Subcutaneous adipose tissue (tissue), 4 donors: ENCODE data around the gene ZNF335. TPM values are rescaled to one million over a fixed set of nuclear protein-coding genes. Genes with fewer than 3 reads are reported as not detected.

Experiments used
- total RNA-seq, 4 donors: library from RNA; depleted of rRNA; stranded (reverse); fragments of >200 nt; gene quantifications; one replicate each; pipeline ENCODE4 v1.1.0, GENCODE V29; 2016
- TF ChIP-seq, protein P1 (sequence below): fragments of 450-650 bp; IDR thresholded peaks from one replicate; pipeline ENCODE4 v1.5.1; 2016; ENCODE audit warnings: low read depth, mild to moderate bottlenecking, control low read depth, antibody characterized with exemption, moderate library complexity

The ZNF335 gene
- total RNA-seq, 4 donors from 2014 or later, result 9.9 to 21.1 (median 13.7) TPM

GRCh38 chr20:45918182-45918737 is 53.7 kb downstream of the ZNF335 start:
- TF ChIP-seq, protein P1, sequence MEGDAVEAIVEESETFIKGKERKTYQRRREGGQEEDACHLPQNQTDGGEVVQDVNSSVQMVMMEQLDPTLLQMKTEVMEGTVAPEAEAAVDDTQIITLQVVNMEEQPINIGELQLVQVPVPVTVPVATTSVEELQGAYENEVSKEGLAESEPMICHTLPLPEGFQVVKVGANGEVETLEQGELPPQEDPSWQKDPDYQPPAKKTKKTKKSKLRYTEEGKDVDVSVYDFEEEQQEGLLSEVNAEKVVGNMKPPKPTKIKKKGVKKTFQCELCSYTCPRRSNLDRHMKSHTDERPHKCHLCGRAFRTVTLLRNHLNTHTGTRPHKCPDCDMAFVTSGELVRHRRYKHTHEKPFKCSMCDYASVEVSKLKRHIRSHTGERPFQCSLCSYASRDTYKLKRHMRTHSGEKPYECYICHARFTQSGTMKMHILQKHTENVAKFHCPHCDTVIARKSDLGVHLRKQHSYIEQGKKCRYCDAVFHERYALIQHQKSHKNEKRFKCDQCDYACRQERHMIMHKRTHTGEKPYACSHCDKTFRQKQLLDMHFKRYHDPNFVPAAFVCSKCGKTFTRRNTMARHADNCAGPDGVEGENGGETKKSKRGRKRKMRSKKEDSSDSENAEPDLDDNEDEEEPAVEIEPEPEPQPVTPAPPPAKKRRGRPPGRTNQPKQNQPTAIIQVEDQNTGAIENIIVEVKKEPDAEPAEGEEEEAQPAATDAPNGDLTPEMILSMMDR, result no peak

GRCh38 chr20:45917790-45918141 is 54.2 kb downstream of the ZNF335 start:
- TF ChIP-seq, protein P1, result no peak

DNA sequence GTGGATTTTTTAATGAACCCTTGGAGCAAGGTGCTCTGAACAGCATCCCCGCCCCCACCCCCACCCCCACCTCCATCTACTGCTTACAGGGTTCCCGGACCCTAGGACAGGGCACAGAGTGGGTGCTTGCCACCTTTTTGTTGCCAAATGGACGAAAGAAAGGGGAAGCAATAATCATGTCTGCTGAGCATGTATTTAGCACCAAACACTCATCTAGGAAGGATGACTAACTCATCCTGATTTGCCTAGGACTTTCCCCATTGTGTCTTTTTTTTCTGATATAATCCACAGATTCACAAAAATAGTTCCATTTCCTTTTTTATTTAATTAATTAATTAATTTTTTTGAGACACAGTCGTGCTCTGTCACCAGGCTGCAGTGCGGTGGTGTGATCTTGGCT is 58.9 kb downstream of the ZNF335 start:
- TF ChIP-seq, protein P1, result no peak

GRCh38 chr20:45912344-45912682 is 59.7 kb downstream of the ZNF335 start:
- TF ChIP-seq, protein P1, result no peak

DNA sequence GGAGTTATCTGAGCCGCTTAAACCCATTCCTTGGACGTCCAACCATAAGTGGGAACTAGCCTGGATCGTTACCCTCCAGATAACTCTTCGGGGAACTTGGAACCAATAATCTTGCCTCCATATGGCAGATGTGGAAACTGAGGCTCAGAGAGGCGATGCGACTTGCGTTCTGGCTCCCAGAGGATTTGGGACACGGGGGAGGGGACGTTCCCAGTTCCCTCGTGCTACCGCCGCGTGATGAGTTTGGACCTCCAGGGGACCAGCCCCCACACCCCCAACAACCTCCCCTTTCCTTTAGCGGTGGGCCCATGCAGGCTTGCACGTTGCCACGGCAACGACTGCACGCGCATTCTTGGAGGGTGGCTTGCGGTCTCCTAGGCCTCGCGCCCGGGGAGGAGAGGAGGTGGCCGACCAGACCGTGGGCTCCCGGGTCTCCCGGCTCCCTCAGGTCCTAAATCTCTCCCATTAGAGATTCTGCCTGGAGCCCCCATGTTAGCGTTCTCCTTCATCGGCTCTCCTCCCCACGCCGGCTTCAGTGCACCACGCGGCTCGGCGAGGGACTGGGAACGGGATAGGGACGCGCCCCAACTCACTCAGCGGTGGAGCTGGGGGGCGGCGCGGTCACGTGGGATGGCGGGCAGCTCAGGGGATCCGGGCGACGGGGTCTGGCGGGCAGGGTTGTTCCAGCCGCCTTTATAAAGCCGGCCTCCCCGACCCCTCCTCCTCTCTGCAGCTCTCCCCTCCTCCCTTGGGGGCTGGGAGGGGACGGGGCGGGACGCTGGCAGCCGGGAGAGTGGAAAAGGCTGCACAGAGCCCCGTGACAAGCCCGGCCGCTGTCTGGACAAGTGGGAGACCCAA is 60.3 kb downstream of the ZNF335 start, which contains the start of gene PLTP:
PLTP (minus strand) TSS at position 670 of the 858 bp plus-strand sequence. CDS start 703 bp downstream, outside the sequence.
- TF ChIP-seq, protein P1, result no peak

DNA sequence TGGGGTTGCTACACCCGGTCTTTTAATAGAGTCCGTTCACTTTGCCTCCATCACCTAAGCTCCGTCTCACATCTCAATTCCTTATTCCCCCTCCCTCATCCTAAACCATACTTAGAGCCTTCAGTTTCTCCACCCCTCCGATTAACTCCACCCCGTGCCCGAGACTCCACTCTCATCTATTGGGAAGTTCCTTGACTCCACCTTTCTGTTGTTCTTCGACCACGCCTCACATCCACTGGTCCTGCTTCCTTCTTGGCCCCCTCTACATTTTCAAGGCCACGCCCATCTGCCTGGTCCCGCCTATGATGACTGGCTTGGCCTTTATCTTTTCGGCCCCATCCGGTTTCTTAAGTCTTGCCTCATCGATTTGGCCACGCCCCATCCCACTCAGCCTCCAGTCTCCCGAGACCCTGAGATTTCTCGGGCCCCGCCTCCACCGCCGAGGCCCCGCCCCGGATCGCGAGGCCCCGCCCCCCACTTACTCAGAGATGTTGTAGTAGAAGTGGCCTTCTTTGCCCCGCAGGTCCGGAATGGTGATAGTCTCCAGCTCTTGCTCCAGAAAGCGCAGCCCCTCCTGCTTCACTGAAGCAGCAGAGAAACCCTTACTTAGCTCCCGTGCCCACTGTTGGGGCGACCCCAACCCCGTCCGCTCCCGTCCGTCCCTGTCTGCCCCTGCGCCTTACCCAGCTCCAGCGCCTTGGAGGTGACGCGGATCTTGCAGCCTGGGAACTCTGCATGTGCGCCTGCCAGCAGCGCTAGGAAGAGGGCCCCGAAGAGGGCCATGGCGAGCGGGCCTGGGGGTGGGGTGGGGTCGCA is 61.1 kb downstream of the ZNF335 start:
- TF ChIP-seq, protein P1, result no peak
